Endothelial cell (in vitro differentiated cells): Measurements from ENCODE around the gene WHRN. TPM values are rescaled to one million over a fixed set of nuclear protein-coding genes. Genes with fewer than 3 reads are reported as not detected.

Source experiments
- DNase-seq: peaks from one replicate; pipeline ENCODE4 v3.0.0; 2021; ENCODE audit warnings: low spot score
- H3K27ac Mint-ChIP-seq: one replicate; pipeline ENCODE4 v1.8.0; 2021; ENCODE audit warnings: mixed read lengths, inconsistent platforms; ENCODE audit not compliant: unreplicated experiment
- H3K27me3 Mint-ChIP-seq: one replicate; pipeline ENCODE4 v1.8.0; 2021; ENCODE audit warnings: mild to moderate bottlenecking, moderate library complexity, mixed read lengths, inconsistent platforms; ENCODE audit not compliant: unreplicated experiment
- H3K36me3 Mint-ChIP-seq: one replicate; pipeline ENCODE4 v1.8.0; 2021; ENCODE audit warnings: mild to moderate bottlenecking, low read depth, mixed read lengths, inconsistent platforms; ENCODE audit not compliant: unreplicated experiment
- H3K4me1 Mint-ChIP-seq: one replicate; pipeline ENCODE4 v1.8.0; 2021; ENCODE audit warnings: mild to moderate bottlenecking, mixed read lengths, inconsistent platforms; ENCODE audit not compliant: unreplicated experiment
- H3K4me3 Mint-ChIP-seq: one replicate; pipeline ENCODE4 v1.8.0; 2021; ENCODE audit warnings: mild to moderate bottlenecking, mixed read lengths, inconsistent platforms; ENCODE audit not compliant: unreplicated experiment
- H3K9me3 Mint-ChIP-seq: one replicate; pipeline ENCODE4 v1.8.0; 2021; ENCODE audit warnings: mixed read lengths, inconsistent platforms; ENCODE audit not compliant: unreplicated experiment
- CTCF ChIP-seq: fragments of 200-600 bp; sonication (generic); IDR thresholded peaks from one replicate; pipeline ENCODE4 v1.5.0; 2021; ENCODE audit warnings: antibody characterized with exemption; ENCODE audit not compliant: unreplicated experiment
- total RNA-seq: library from RNA; stranded (reverse); fragmentation: NEBNext Ultra II Directional; extraction: Animal tissue kit (Norgen Biotek cat#: 25700); gene quantifications from one replicate; pipeline ENCODE4 v1.2.1, GENCODE V29; 2021; ENCODE audit not compliant: unreplicated experiment

The WHRN gene
- total RNA-seq, 1 donor from 2014 or later: 4.1 TPM

DNA sequence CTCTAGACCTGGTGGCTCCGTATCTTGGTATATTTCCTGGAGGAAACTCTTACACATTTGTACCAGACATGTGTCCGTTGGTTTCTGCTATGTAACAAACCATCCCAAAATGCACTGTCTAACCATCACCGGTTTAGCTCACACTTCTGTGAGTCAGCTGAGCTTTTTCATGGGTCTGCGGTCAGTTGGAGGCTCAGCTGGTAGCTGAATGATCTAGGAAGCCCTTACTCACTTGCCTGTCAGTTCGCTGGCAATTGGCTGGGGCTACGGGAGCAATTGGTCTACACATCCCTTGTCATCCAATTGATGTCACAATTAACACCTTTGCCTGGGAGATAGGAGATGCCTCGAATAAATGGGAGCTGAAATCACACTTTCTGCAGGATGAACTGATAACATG lies 11.6 kb upstream of the WHRN start:
- Mint-ChIP-seq H3K27ac (no peak overlapping the region), H3K27me3 (no peaks in the 10 kb centered on the region), H3K4me1 (no peaks in the 10 kb centered on the region), H3K4me3 (no peak overlapping the region), H3K9me3 (no peaks in the 10 kb centered on the region), H3K36me3 (no peaks in the 10 kb centered on the region)
- TF ChIP-seq CTCF: no peak
- DNase-seq: no peak

- Mint-ChIP-seq H3K9me3 (no peaks in the 10 kb centered on the region), H3K27ac (no peak overlapping the region)
These were observed 10.3 kb upstream of the WHRN start for GRCh38 chr9:114515528-114515927.

GRCh38 chr9:114513959-114514267 lies 8.6 kb upstream of the WHRN start:
- no peaks in the 10 kb centered on the region for H3K9me3 Mint-ChIP-seq
- no peaks in the 10 kb centered on the region for H3K4me1 Mint-ChIP-seq
- no peaks in the 10 kb centered on the region for H3K36me3 Mint-ChIP-seq
- DNase-seq: no peak
- H3K27me3 Mint-ChIP-seq: no peaks in the 10 kb centered on the region
- no peak for TF ChIP-seq CTCF
- no peak overlapping the region for H3K4me3 Mint-ChIP-seq
- H3K27ac Mint-ChIP-seq: no peak overlapping the region

More at GRCh38 chr9:114515528-114515927, 10.3 kb upstream of the WHRN start:
- no peak for DNase-seq
- Mint-ChIP-seq H3K36me3 (no peaks in the 10 kb centered on the region), H3K4me3 (no peak overlapping the region), H3K27me3 (no peaks in the 10 kb centered on the region), H3K4me1 (no peaks in the 10 kb centered on the region)
- TF ChIP-seq CTCF: no peak

DNA sequence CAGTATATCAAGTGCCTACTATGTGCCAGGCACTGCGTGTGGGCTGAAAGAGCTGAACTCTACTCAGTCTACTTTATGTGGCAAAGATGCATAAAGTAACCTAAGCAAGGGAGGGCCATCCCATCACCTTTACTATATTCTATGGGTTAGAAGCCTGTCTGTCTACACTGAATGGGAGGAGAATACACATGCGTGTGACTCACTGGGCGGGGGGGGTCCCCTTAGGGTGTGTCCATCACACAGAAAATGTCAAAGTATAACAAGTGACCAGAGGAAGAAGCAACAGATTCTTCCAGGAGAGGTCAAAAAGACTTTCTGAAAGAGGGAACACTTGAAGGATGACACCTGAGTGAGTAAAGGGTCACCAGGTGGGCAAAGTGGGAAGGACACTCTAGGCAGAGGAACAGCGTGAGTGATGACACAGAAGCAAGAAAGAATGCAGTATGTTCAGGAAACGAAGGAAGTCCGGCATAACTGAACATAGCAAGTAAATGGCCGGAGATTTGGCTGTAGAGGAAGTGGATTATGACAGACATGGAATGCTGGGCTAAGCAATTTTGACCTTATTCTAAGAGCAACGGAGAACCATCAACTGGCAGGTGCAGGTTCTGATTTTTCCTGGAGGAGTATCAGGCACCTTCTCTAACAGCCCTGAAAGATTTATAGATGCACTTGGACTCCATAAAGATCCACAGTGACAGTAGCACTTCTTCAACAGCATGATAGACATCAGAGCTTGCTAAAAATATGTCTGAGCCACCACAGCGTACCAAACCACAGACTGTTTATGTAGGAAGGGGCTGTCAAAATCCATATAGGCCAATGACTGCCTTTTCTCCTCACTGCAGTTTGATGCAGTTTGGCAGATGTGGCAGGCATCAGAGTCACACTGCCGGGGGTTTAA lies 8.0 kb upstream of the WHRN start:
- H3K4me1 Mint-ChIP-seq: no peaks in the 10 kb centered on the region
- no peak for TF ChIP-seq CTCF
- no peak for DNase-seq
- H3K27me3 Mint-ChIP-seq: no peaks in the 10 kb centered on the region
- H3K4me3 Mint-ChIP-seq: no peak overlapping the region
- H3K36me3 Mint-ChIP-seq: no peaks in the 10 kb centered on the region
- H3K27ac Mint-ChIP-seq: no peak overlapping the region
- no peaks in the 10 kb centered on the region for H3K9me3 Mint-ChIP-seq
